HG02938 (cell line): ENCODE measurements around the gene KRTAP10-10.
"Not testable (repeated sequence)": the region's sequence is repeated elsewhere in the genome, so short reads cannot be mapped to it uniquely, and the experiment has no call there.

Source experiments
- ATAC-seq: cut with Tn5 transposase; IDR thresholded peaks from one replicate; pipeline ENCODE4 v1.9.1; 2021; ENCODE audit warnings: mild to moderate bottlenecking, moderate library complexity; ENCODE audit not compliant: unreplicated experiment

Gene KRTAP10-10

DNA sequence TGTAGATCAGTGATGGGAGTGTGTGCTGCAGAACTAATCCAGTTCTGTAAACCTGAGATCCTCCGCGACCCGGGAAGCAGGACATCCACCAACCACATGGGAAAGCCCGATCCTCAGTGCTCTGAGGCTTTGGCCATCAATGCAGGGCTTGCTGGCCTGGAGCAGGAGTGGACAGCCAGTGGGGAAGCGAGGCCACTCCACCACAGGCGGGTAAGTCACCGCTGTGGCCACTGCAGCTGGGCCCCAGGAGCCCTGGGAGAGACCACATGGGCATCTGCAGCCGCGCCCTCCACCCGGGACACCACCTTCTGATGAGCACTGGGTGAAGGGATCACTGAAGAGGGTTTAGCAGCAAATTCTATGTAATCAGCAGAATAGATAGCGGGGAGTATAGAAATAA, 44.0 kb downstream of the KRTAP10-10 start:
- ATAC-seq = no peak

DNA sequence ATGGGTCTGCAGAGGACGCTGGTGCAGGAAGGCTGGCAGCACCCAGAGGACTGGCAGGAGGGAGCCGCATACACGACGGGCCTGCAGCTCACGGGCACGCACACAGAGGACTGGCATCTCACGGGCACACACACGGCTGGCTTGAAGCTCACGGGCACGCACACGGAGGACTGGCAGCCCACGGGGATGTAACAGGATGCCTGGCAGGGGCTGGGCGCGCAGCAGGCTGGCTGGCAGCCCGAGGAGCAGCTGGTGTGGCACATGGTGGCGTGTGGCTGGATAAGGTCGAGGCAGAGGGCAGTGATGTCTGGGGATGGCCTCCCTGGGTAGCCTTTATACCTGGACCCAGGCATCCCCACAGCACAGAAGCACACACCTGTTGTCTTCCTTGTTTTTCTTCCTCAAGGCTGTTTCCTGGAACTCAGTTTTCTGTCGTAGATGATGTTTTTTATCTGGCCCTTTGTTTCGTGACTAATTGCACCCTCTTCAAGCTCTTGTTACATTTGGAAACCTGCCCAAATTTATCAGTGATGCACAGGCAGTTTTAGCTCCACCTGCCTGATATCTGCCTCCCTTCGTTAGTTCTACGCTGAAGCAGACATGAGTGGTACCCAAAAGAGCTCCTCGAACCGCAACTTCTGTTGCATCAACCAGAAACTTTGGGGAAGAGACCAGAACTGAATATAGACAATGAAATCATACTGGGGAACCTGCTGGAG, 44.9 kb downstream of the KRTAP10-10 start, which contains the start of gene KRTAP12-1:
TSS of gene KRTAP12-1 (minus strand) at position 303 of the 719 bp plus-strand sequence. CDS start at position 263, 40 bp downstream.
- ATAC-seq = no peak

DNA sequence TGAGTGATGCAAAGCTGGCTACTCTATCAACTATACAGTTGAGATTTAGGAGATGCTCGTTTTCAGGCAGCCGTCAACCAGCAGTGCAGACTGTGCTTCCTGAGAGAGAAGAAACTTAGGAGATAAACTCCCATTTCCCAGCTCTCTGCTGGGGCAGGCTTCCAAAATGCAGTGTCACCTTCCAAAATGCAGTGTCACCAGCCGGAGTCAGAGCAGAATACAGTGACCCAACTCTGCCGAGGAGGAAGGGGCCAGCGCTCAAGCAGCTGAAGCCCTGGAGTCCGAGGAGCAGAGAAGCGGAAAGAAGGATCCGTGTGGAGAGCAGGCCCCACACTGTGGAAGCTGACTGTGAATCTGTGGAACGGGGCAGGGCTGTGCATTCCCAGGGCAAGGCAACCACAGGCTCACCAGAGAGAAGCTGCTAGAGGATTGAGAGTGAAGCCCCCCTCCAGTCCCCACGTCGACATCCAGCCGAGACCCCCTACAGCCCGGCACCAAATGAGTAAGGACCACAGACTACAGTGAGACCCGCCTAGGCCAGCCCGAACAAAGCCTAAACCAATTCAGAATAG, 45.5 kb downstream of the KRTAP10-10 start:
- ATAC-seq = no peak

DNA sequence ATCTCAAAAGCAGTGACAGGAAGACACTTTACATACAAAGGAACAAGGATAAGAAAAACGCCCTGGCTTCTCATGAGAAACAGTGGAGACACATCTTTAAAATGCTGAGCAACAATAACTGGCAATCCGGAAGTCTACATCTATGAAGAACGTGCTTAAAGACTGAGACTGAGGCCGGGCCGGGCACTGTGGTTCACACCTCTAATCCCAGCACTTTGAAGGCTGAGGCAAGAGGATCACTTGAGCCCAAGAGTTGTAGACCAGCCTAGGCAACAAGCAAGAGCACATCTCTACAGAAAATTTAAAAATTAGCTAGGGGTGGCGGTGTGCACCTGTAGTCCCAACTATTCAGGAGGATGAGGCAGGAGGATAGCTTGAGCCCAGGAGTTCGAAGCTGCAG, 46.9 kb downstream of the KRTAP10-10 start:
- ATAC-seq = no peak

DNA sequence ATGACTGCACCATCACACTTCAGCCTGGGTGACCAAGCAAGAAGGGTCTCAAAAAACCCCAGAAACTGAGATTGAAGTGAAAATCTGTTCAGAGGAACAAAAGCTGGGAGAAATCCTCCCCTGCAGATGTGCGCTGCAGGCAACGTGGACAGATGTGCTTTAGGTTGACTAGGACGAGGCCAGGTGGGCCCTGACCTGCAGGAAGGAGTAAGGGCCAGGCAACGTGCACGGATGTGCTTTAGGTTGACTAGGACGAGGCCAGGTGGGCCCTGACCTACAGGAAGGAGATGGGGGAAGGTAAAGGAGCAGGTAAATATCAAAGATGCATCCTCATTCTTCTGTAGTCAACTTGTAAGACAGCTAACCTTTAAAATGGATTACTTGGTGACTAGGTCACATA, 47.3 kb downstream of the KRTAP10-10 start:
- no peak for ATAC-seq

DNA sequence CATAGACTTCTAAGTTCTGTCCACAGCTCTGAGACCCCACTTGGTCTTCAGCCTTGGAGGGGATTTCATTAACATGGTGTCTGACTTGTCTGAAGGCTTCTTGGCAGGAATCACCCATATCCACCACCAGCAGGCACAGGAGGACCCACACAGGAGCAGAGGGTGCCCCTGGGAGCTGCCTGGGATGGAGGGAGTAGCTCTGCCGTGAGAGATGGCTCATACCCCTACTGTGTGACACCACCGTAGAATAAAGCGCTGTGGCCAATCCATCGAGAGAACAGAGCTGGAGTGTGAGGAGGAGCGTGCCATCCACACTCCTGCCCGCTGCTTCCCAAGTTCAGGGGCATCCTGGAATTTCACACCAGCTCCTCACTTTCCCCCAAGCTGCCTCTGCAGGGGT, 47.9 kb downstream of the KRTAP10-10 start:
- not testable (repeated sequence) for ATAC-seq

DNA sequence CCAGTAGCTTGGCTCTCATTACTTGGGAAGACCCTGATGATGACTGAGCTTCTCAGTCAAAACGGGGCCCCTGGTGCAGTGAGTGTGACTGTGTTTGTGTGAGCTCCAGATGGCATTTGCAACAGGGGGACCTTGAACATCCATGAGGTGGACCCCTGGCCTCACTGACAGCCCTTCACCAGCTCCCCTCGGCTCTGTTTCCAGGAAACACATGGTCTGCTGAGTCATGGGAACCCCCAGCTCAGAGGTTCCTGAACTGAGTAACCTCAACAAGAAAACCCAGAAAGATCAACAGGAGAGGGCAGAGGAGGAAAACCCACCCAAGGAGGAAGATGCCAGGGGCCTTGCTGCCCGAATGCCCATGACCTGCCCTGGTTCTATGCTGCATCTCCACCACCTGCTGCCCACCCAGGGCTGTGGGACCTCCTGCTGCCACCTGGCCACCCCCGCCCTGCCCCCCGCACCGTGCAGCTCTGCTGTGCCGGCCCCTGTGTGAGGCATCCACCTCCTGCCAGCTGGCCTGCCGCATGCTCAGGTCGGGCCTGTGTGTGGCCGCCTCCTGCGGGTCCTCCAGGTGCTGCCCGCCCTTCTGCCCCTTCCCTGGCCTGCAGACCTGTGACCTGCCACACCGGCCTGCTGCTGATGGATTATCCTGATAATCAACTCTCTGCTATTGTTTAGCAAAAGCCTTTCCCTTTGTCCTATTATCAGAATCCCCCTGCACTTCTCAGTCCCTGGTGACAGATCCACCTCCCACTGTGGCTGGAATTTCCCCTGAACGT, 49.0 kb downstream of the KRTAP10-10 start:
- no peak for ATAC-seq

DNA sequence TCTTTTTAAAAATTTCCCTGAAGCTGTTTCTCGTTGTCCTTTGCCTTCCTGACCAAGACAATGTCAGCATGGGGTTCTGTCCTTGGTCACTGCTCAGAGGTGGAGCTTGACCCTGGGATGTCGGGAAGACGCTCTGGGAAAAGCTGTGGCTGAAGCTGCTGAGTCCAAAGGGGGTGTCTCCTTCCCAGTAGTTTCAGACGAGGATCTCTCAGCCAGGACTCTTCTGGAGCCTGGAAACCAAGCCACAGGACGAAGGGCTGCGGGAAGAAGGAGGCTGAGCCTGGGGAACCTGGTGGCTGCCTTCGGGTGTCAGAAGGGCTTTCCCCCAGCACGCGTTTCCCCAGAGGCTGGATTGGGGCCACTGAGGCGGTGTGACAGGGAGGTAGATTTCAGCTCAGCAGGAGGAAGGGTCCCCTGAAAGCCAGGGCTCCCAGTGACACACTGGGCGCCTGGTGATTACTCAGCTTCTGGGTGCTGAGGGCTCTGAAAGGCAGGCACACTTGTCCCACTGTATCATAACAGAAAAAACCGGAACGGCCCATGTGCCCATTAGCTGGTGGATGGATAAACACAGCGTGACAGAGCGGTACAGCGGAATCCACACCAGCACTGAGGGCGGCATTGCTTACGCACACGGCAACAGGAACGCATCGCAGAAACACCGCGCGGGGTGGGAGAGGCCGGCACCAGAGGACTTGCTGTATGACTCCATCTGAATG, 49.8 kb downstream of the KRTAP10-10 start:
- no peak for ATAC-seq

DNA sequence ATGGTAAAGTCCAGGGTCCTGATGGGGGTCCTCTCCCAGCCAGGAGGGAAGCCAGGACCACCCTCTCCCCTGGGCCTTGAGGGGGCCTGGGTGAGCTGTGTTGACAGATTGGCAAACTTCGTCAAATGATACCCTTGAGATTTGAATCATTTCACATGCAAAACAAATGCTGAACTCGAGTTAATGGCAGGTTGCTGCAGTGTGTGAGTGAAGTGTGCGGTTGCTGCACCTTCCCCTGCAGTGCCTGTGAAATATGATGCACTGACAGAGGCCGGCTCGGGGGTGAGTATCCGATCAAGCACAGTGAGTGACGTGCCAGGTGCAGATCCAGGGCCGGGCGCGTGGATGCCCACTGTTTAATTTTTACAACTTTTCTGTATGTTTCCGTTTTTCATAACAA, 50.5 kb downstream of the KRTAP10-10 start:
- no peak for ATAC-seq
